ENCODE measurements around the gene CAP1. TPM values are rescaled to one million over a fixed set of nuclear protein-coding genes. Genes with fewer than 3 reads are reported as not detected.

The CAP1 gene
- total and polyA plus RNA-seq, 2 of the 13 experiments (the other 11 are each of a cell fraction or from before 2014, with no cell fraction given), result 174 to 195 TPM

- TF ChIP-seq KLF12 (CRISPR knock-in tag; IDR thresholded peaks at IDR 0.05; ENCODE audit: borderline replicate concordance), result peak; percentile 83; the same call in 1 of the 2 replicates
- no peak for TF ChIP-seq SOX5 (CRISPR knock-in tag; IDR thresholded peaks at IDR 0.05; ENCODE audit: borderline replicate concordance)
- TF ChIP-seq CCDC6 (CRISPR knock-in tag; IDR thresholded peaks at IDR 0.05), result no peak
- TF ChIP-seq DNMT1 (CRISPR knock-in tag; IDR thresholded peaks at IDR 0.05), result no peak
- peak; percentile 70; the same call in 1 of the 2 replicates for TF ChIP-seq DZIP1 (CRISPR knock-in tag; IDR thresholded peaks at IDR 0.05)
- no peak for TF ChIP-seq MAFF (IDR thresholded peaks at IDR 0.05; ENCODE audit: low read depth, low read length)
- TF ChIP-seq MNT (IDR thresholded peaks at IDR 0.05), result no peak
- no peak for TF ChIP-seq SKI (IDR thresholded peaks at IDR 0.05; ENCODE audit: partially characterized antibody)
- no peak for TF ChIP-seq RORA (CRISPR knock-in tag; IDR thresholded peaks at IDR 0.05)
- TF ChIP-seq GATAD1 (CRISPR knock-in tag; IDR thresholded peaks at IDR 0.05), result no peak
- peak; percentile 35; the same call in 1 of the 2 replicates for TF ChIP-seq ZNF275 (CRISPR knock-in tag; IDR thresholded peaks at IDR 0.05; ENCODE audit: borderline replicate concordance)
- no peak for TF ChIP-seq ZFP36L1 (CRISPR knock-in tag; IDR thresholded peaks at IDR 0.05)
- no peak for TF ChIP-seq YEATS2 (CRISPR knock-in tag; IDR thresholded peaks at IDR 0.05; ENCODE audit: borderline replicate concordance)
- TF ChIP-seq GATA4 (IDR thresholded peaks at IDR 0.05; ENCODE audit: borderline replicate concordance, low read depth), result no peak; the same call in 1 of the 2 replicates
- no peak for TF ChIP-seq ATM (IDR thresholded peaks at IDR 0.05; ENCODE audit: borderline replicate concordance)
- no peak for TF ChIP-seq XBP1 (CRISPR knock-in tag; IDR thresholded peaks at IDR 0.05)
- TF ChIP-seq KDM5A (IDR thresholded peaks at IDR 0.05; ENCODE audit: borderline replicate concordance, low read length), result peak; percentile 18; the same call in 1 of the 2 replicates
- no peak for TF ChIP-seq POLR2AphosphoS2 (IDR thresholded peaks at IDR 0.05; ENCODE audit: low read depth, low read length)
- TF ChIP-seq MAF1 (CRISPR knock-in tag; IDR thresholded peaks at IDR 0.05; ENCODE audit: borderline replicate concordance), result no peak; the same call in 1 of the 2 replicates
- TF ChIP-seq ATF4 (CRISPR knock-in tag; IDR thresholded peaks at IDR 0.05), result no peak
- TF ChIP-seq KDM1A (CRISPR knock-in tag; IDR thresholded peaks at IDR 0.05), result no peak
- TF ChIP-seq NFE2 (CRISPR knock-in tag; IDR thresholded peaks at IDR 0.05), result no peak
- no peak for TF ChIP-seq ZNF672 (CRISPR knock-in tag; IDR thresholded peaks at IDR 0.05)
- no peak for TF ChIP-seq NFKBIZ (CRISPR knock-in tag; IDR thresholded peaks at IDR 0.05)
Measured at GRCh38 chr1:40039757-40040510, 595 bp upstream of the CAP1 start (continued).
